Heart right ventricle (tissue), 16 donors: ENCODE results near the gene ICAM5. TPM values are rescaled to one million over a fixed set of nuclear protein-coding genes. Genes with fewer than 3 reads are reported as not detected.
A peak's percentile ranks its signal among the peaks of the same experiment; 100 is the strongest.

Experiments
- ATAC-seq, 8 donors: fragments of 200-7000 bp; cut with Tn5 transposase; one replicate each; pipeline ENCODE4 v1.9.1; 2020; ENCODE audit warnings: mild to moderate bottlenecking in 8 of 8, moderate library complexity in 8 of 8, moderate number of reproducible peaks in 1 of 8
- DNase-seq, 2 donors: peaks; one replicate each; pipeline ENCODE4 v3.0.0-alpha.2; 2020
- H3K27ac ChIP-seq, 10 donors: fragments of 200-600 bp; sonication (generic) in 2 of 10; one replicate each; pipeline versions ENCODE4 v1.5.0 to v1.8.0; 2020 to 2022; ENCODE audit warnings: mild to moderate bottlenecking in 3 of 10
- H3K27me3 ChIP-seq, 7 donors: fragments of 200-600 bp; one replicate each; pipeline ENCODE4 v1.8.0; 2021 to 2022; ENCODE audit warnings: mild to moderate bottlenecking in 2 of 7
- H3K36me3 ChIP-seq, 9 donors: fragments of 200-600 bp; sonication (generic) in 1 of 9; one replicate each; pipeline versions ENCODE4 v1.5.0 to v1.8.0; 2020 to 2022; ENCODE audit warnings: mild to moderate bottlenecking in 2 of 9
- H3K4me1 ChIP-seq, 9 donors: fragments of 200-600 bp; sonication (generic) in 1 of 9; one replicate each; pipeline versions ENCODE4 v1.5.0 to v1.8.0; 2020 to 2022; ENCODE audit warnings: mild to moderate bottlenecking in 4 of 9
- H3K4me3 ChIP-seq, 10 donors: fragments of 200-600 bp; sonication (generic) in 2 of 10; one replicate each; pipeline versions ENCODE4 v1.5.0 to v1.8.0; 2020 to 2022; ENCODE audit warnings: mild to moderate bottlenecking in 7 of 10, moderate library complexity in 2 of 10
- H3K9me3 ChIP-seq, 11 donors: fragments of 200-600 bp in 10 of 11; sonication (generic) in 2 of 11; one replicate each; pipeline versions ENCODE4 v1.5.0 to v1.8.0; 2013 to 2022; ENCODE audit warnings: mild to moderate bottlenecking in 2 of 11, control low read depth in 1 of 11, moderate library complexity in 1 of 11
- CTCF ChIP-seq, 9 donors: fragments of 200-600 bp; sonication (generic) in 2 of 9; IDR thresholded peaks; one replicate each; pipeline versions ENCODE4 v1.5.0 to v1.8.0; 2021 to 2022; ENCODE audit warnings: antibody characterized with exemption in 9 of 9, mild to moderate bottlenecking in 5 of 9, moderate library complexity in 1 of 9
- whole genome bisulfite sequencing, 2 donors: extraction: QIAGEN DNeasy Blood & Tissue Kit; methylation state at CpG; one replicate each; pipeline ENCODE4 v1.1.7; 2013; ENCODE audit warnings: inconsistent platforms in 1 of 2; 5-methylcytosine and 5-hydroxymethylcytosine counted together
- intact Hi-C, 10 donors: fragments of 100-400 bp; cut with DNase I; formaldehyde crosslinking; loops; one replicate each; pipeline versions ENCODE4 v1.11.1 to v1.14.2; 2022
- polyA plus RNA-seq, 2 donors: library from polyadenylated mRNA; stranded (reverse); fragments of 200-250 nt; gene quantifications; one replicate each; pipeline ENCODE4 v1.2.3, GENCODE V29; 2013
- total RNA-seq, 10 donors: library from RNA; stranded (reverse); fragmentation: NEBNext Ultra II Directional in 3 of 10; extraction: Animal tissue kit (Norgen Biotek cat#: 25700) in 3 of 10; gene quantifications; one replicate each; pipeline versions ENCODE4 v1.2.1 to v1.2.4, GENCODE V29; 2021 to 2023
- donor health status: Arrhythmogenic right ventricular cardiomyopathy.
- donor health status: ischemic (EF 13 %, LVEDD 7.1; RV severe dilation, severe dysfunction).
- donor health status: healthy with polysubstance abuse.
- donor health status: DM: no; HTN: yes; CAD: no.
- donor health status: DM: no; HTN: no; CAD: no.
- donor health status: ischemic (EF 25% LVEDD 6.9; RV normal size, moderate dysfunction).
- donor health status: ischemic (EF 25% LVEDD 5.7; RV mildly dilated, moderate dysfunction).
- donor health status: healthy.
- donor health status: DM: yes; HTN: yes; CAD: no.
- donor health status: Ischemic cardiomyopathy.
- donor health status: ischemic (EF 35%, LVEDD 5.7; RV mildly dilated, moderate dysfunction).
- donor health status: nonischemic (EF 11% LVEDD 7.7; RV severe dilation, severe dysfunction).
- donor health status: DM: yes; HTN: yes; CAD: no.
- donor health status: PGD.
- donor health status: ischemic (EF 29% LVEDD 5.4; RV normal size, mild dysfunction).
- donor health status: nonischemic (EF 23%, LVEDD 6.1; RV moderate dilation, normal function).

The ICAM5 gene
- total and polyA plus RNA-seq, 12 donors: 0.18 to 1.0 (median 0.37) TPM; not detected in 3

- Histone ChIP-seq H3K4me1 (peaks cover 7 to 72% (median 46%) of the 10 kb centered on the region in 9 donors), H3K4me3 (peak within 1 kb of the TSS; percentile 25 to 78 (median 58)), H3K27me3 (peaks cover 0 to 19% (median 3%) of the 10 kb centered on the region in 7 donors), H3K9me3 (no peaks in the 10 kb centered on the region), H3K27ac (peak within 1 kb of the TSS; percentile 87 to 99 (median 91)), H3K36me3 (peaks cover 0 to 28% (median 0%) of the 10 kb centered on the region in 9 donors)
- intact Hi-C loops: loop anchor here in 6 of 10 donors (5.0 to 10.0 kb wide), 3 partner anchors 46 to 64 kb away; partner anchors contain the start of genes RAVER1 (in 5 of the 6), ICAM3 (in 2 of the 6) and FDX2 (in 1 of the 6)
- ATAC-seq (peak; percentile 67 to 77 (median 74)), DNase-seq (peak; percentile 83 to 88)
- 3 to 4% methylated on average over 51 of the region's 51 CpGs for WGBS, 2 donors
- TF ChIP-seq CTCF (IDR thresholded peaks at IDR 0.05): peak in 3 of 9 donors; percentile 7 to 21 (median 13)
Observed at GRCh38 chr19:10270616-10271394, 18.9 kb upstream of the ICAM5 start, which contains the start of gene ICAM1. Gene ICAM1, plus strand, starts transcription at chr19:10271120. Its CDS starts 40 bp downstream, at chr19:10271160.

GRCh38 chr19:10271543-10272086, 18.1 kb upstream of the ICAM5 start:
- H3K9me3 ChIP-seq: no peaks in the 10 kb centered on the region
- peak overlapping the region; percentile 87 to 99 (median 91) for H3K27ac ChIP-seq
- intact Hi-C loops: loop anchor here in 6 of 10 donors (5.0 to 10.0 kb wide), 3 partner anchors 46 to 63 kb away; partner anchors contain the start of genes RAVER1 (in 5 of the 6), ICAM3 (in 2 of the 6) and FDX2 (in 1 of the 6)
- 32 to 40% methylated on average over 12 of the region's 12 CpGs for WGBS, 2 donors
- DNase-seq: no peak
- peak overlapping the region; percentile 25 to 78 (median 58) for H3K4me3 ChIP-seq
- H3K36me3 ChIP-seq: peaks cover 0 to 36% (median 0%) of the 10 kb centered on the region in 9 donors
- peak in 1 of 8 donors; percentile 10 for ATAC-seq
- TF ChIP-seq CTCF (IDR thresholded peaks at IDR 0.05): no peak
- peaks cover 7 to 79% (median 46%) of the 10 kb centered on the region in 9 donors for H3K4me1 ChIP-seq
- peaks cover 0 to 19% (median 3%) of the 10 kb centered on the region in 7 donors for H3K27me3 ChIP-seq

GRCh38 chr19:10274589-10274988, 15.2 kb upstream of the ICAM5 start:
- peaks cover 0 to 18% (median 3%) of the 10 kb centered on the region in 7 donors for H3K27me3 ChIP-seq
- no peak overlapping the region for H3K4me3 ChIP-seq
- WGBS, 2 donors: 85 to 86% methylated on average over 10 of the region's 10 CpGs
- DNase-seq (no peak), ATAC-seq (no peak)
- no peak overlapping the region for H3K27ac ChIP-seq
- H3K9me3 ChIP-seq: no peaks in the 10 kb centered on the region
- H3K4me1 ChIP-seq: peaks cover 4 to 62% (median 21%) of the 10 kb centered on the region in 9 donors
- H3K36me3 ChIP-seq: peaks cover 0 to 66% (median 4%) of the 10 kb centered on the region in 9 donors
- TF ChIP-seq CTCF (IDR thresholded peaks at IDR 0.05): no peak
- intact Hi-C loops: loop anchor here in 6 of 10 donors (5.0 to 10.0 kb wide), 3 partner anchors 43 to 60 kb away; partner anchors contain the start of genes RAVER1 (in 5 of the 6), ICAM3 (in 2 of the 6) and FDX2 (in 1 of the 6)
